ENCODE results near the gene CAMTA1. TPM values are rescaled to one million over a fixed set of nuclear protein-coding genes. Genes with fewer than 3 reads are reported as not detected.

Gene CAMTA1
- total and polyA plus RNA-seq, 8 donors, result 42.8 to 213 (median 118) TPM

- Histone ChIP-seq H3K9me3 (no peaks in the 10 kb centered on the region), H3K36me3 (no peaks in the 10 kb centered on the region), H3K27me3 (peaks cover 0 to 77% (median 18%) of the 10 kb centered on the region in 3 donors), H3K4me1 (no peaks in the 10 kb centered on the region), H3K27ac (no peak overlapping the region), H3K4me3 (no peak overlapping the region)
- intact Hi-C loops (cut with DNase I; ENCODE audit: low total_unique reads), result no loop called here
- no peak for DNase-seq
- WGBS, 5 donors, result 76 to 82% (median 80%) methylated on average over 12 of the region's 12 CpGs
- TF ChIP-seq POLR2A (IDR thresholded peaks at IDR 0.05) (no peak), EP300 (IDR thresholded peaks at IDR 0.05) (no peak), POLR2AphosphoS5 (IDR thresholded peaks at IDR 0.05) (no peak), CTCF (IDR thresholded peaks at IDR 0.05) (no peak)
Measured at GRCh38 chr1:7095343-7095964, 310.2 kb downstream of the CAMTA1 start.

GRCh38 chr1:7097938-7098592 lies 312.8 kb downstream of the CAMTA1 start:
- intact Hi-C loops (cut with DNase I; ENCODE audit: low total_unique reads), result no loop called here
- no peaks in the 10 kb centered on the region for H3K4me1 ChIP-seq
- TF ChIP-seq EP300 (IDR thresholded peaks at IDR 0.05) (no peak), CTCF (IDR thresholded peaks at IDR 0.05) (no peak), POLR2A (IDR thresholded peaks at IDR 0.05) (no peak), POLR2AphosphoS5 (IDR thresholded peaks at IDR 0.05) (no peak)
- no peaks in the 10 kb centered on the region for H3K9me3 ChIP-seq
- WGBS, 5 donors, result 78 to 85% (median 81%) methylated on average over 20 to 21 of the region's 21 CpGs
- DNase-seq, result peak in 1 of 2 donors; percentile 18
- peaks cover 0 to 78% (median 21%) of the 10 kb centered on the region in 3 donors for H3K27me3 ChIP-seq
- no peaks in the 10 kb centered on the region for H3K36me3 ChIP-seq
- H3K4me3 ChIP-seq, result no peak overlapping the region
- H3K27ac ChIP-seq, result no peak overlapping the region

- DNase-seq, result no peak
- H3K4me3 ChIP-seq, result no peak overlapping the region
- intact Hi-C loops (cut with DNase I; ENCODE audit: low total_unique reads), result no loop called here
- WGBS, 5 donors, result 71 to 82% (median 77%) methylated on average over 7 of the region's 7 CpGs
- peaks cover 0 to 73% (median 21%) of the 10 kb centered on the region in 3 donors for H3K27me3 ChIP-seq
- no peaks in the 10 kb centered on the region for H3K36me3 ChIP-seq
- H3K9me3 ChIP-seq, result no peaks in the 10 kb centered on the region
- TF ChIP-seq CTCF (IDR thresholded peaks at IDR 0.05) (no peak), EP300 (IDR thresholded peaks at IDR 0.05) (no peak), POLR2AphosphoS5 (IDR thresholded peaks at IDR 0.05) (no peak)
- H3K4me1 ChIP-seq, result no peaks in the 10 kb centered on the region
- H3K27ac ChIP-seq, result no peak overlapping the region
Measured at GRCh38 chr1:7098641-7099040, 313.4 kb downstream of the CAMTA1 start.

GRCh38 chr1:7100479-7100878 lies 315.2 kb downstream of the CAMTA1 start:
- Histone ChIP-seq H3K4me3 (no peak overlapping the region), H3K4me1 (no peaks in the 10 kb centered on the region), H3K9me3 (no peaks in the 10 kb centered on the region), H3K27ac (no peak overlapping the region), H3K36me3 (no peaks in the 10 kb centered on the region), H3K27me3 (peaks cover 0 to 57% (median 11%) of the 10 kb centered on the region in 3 donors)
- WGBS, 5 donors, result 70 to 77% (median 74%) methylated on average over 7 to 8 of the region's 8 CpGs
- intact Hi-C loops (cut with DNase I; ENCODE audit: low total_unique reads), result no loop called here
- no peak for DNase-seq
- TF ChIP-seq CTCF (IDR thresholded peaks at IDR 0.05), result no peak
- TF ChIP-seq POLR2AphosphoS5 (IDR thresholded peaks at IDR 0.05), result no peak
- no peak for TF ChIP-seq POLR2A (IDR thresholded peaks at IDR 0.05)
- no peak for TF ChIP-seq EP300 (IDR thresholded peaks at IDR 0.05)

Data from stomach (tissue), 9 donors.